ENCODE results near the gene SPN.
"Not testable (repeated sequence)": the region's sequence is repeated elsewhere in the genome, so short reads cannot be mapped to it uniquely, and the experiment has no call there.

The SPN gene

GRCh38 chr16:29646947-29647346, 16.1 kb upstream of the SPN start:
- no peak for DNase-seq (ENCODE audit: low read depth)

- no peak for DNase-seq (ENCODE audit: low read depth)
Measured at GRCh38 chr16:29649588-29650494, 13.2 kb upstream of the SPN start.

- DNase-seq (ENCODE audit: low read depth), result no peak
Measured at GRCh38 chr16:29650771-29651170, 12.3 kb upstream of the SPN start.

- no peak for DNase-seq (ENCODE audit: low read depth)
Measured at GRCh38 chr16:29651774-29652349, 11.2 kb upstream of the SPN start.

GRCh38 chr16:29653471-29653870, 9.6 kb upstream of the SPN start:
- no peak for DNase-seq (ENCODE audit: low read depth)

- DNase-seq (ENCODE audit: low read depth), result not testable (repeated sequence)
Measured at GRCh38 chr16:29653890-29654289, 9.2 kb upstream of the SPN start.

- no peak for DNase-seq (ENCODE audit: low read depth)
Measured at GRCh38 chr16:29656688-29657523, 6.1 kb upstream of the SPN start.

- DNase-seq (ENCODE audit: low read depth), result no peak
Measured at GRCh38 chr16:29658705-29659104, 4.3 kb upstream of the SPN start.

- DNase-seq (ENCODE audit: low read depth), result no peak
Measured at GRCh38 chr16:29662000-29662728, 883 bp upstream of the SPN start.

- DNase-seq (ENCODE audit: low read depth), result no peak
Measured at GRCh38 chr16:29662729-29663015, 375 bp upstream of the SPN start.

- DNase-seq (ENCODE audit: low read depth), result no peak
Measured at GRCh38 chr16:29663807-29664090, 702 bp downstream of the SPN start.

GRCh38 chr16:29664091-29664921, 1.3 kb downstream of the SPN start:
- no peak for DNase-seq (ENCODE audit: low read depth)

GRCh38 chr16:29665294-29666077, 2.4 kb downstream of the SPN start:
- DNase-seq (ENCODE audit: low read depth), result no peak

- DNase-seq (ENCODE audit: low read depth), result not testable (repeated sequence)
Measured at GRCh38 chr16:29667322-29667610, 4.2 kb downstream of the SPN start.

- no peak for DNase-seq (ENCODE audit: low read depth)
Measured at GRCh38 chr16:29667755-29668154, 4.7 kb downstream of the SPN start.

- DNase-seq (ENCODE audit: low read depth), result no peak
Measured at GRCh38 chr16:29668267-29668666, 5.2 kb downstream of the SPN start.

- no peak for DNase-seq (ENCODE audit: low read depth)
Measured at GRCh38 chr16:29673501-29673900, 10.5 kb downstream of the SPN start.

GRCh38 chr16:29674188-29674587, 11.1 kb downstream of the SPN start:
- no peak for DNase-seq (ENCODE audit: low read depth)

GRCh38 chr16:29675811-29676643, 13.0 kb downstream of the SPN start:
- no peak for DNase-seq (ENCODE audit: low read depth)

All from stimulated activated CD8-positive, alpha-beta memory T cell treated with anti-CD3 and anti-CD28 coated beads, Interleukin-4, amount 100 ng/mL, for 24 hours (primary cell).